Large intestine (tissue), 12 donors: Measurements from ENCODE around the gene AP2A1. TPM values are rescaled to one million over a fixed set of nuclear protein-coding genes. Genes with fewer than 3 reads are reported as not detected.
"Not testable (repeated sequence)": the region's sequence is repeated elsewhere in the genome, so short reads cannot be mapped to it uniquely, and the experiment has no call there.

Source experiments
- DNase-seq, 2 donors: peaks; one replicate each; pipeline versions ENCODE4 v3.0.0 to v3.0.0-alpha.2; 2013
- H3K27ac ChIP-seq: one replicate; pipeline ENCODE4 v1.5.1; 2013; ENCODE audit warnings: low read length
- H3K27me3 ChIP-seq: 2 replicates; pipeline ENCODE4 v1.6.1; 2013; ENCODE audit warnings: low read length; ENCODE audit not compliant: control insufficient read depth, insufficient read depth
- H3K36me3 ChIP-seq: 2 replicates; pipeline ENCODE4 v1.6.1; 2013; ENCODE audit warnings: low read length; ENCODE audit not compliant: control insufficient read depth, insufficient read depth
- H3K4me1 ChIP-seq: one replicate; pipeline ENCODE4 v1.6.1; 2013; ENCODE audit warnings: low read length; ENCODE audit not compliant: control insufficient read depth, insufficient read depth
- H3K4me3 ChIP-seq: one replicate; pipeline ENCODE4 v1.5.1; 2013; ENCODE audit warnings: low read length
- H3K9me3 ChIP-seq: one replicate; pipeline ENCODE4 v1.6.1; 2013; ENCODE audit warnings: mild to moderate bottlenecking, low read depth, low read length, moderate library complexity; ENCODE audit not compliant: control insufficient read depth
- WGBS: methylation state at CpG from one replicate; pipeline ENCODE4 v1.1.5; 2013; ENCODE audit warnings: low lambda C conversion rate; ENCODE audit not compliant: insufficient coverage; 5-methylcytosine and 5-hydroxymethylcytosine counted together
- long read RNA-seq, 11 donors: transcript quantifications; one replicate each; lab custom pipeline, GENCODE V29; 2026
- polyA plus RNA-seq: library from polyadenylated mRNA; unstranded; fragments of 120-200 nt; gene quantifications from one replicate; pipeline ENCODE4 v1.2.1, GENCODE V29; 2013

The AP2A1 gene
- polyA plus RNA-seq: 60.5 TPM
- long read RNA-seq, donor 1, transcript AP2A1-208 (1 exons, 2,238 nt): major isoform, 6 of 10 reads
- long read RNA-seq, donor 1, partial matches to known transcripts: 0 of 10 reads
- long read RNA-seq, donor 1, other reads (novel, unspliced or antisense): 0 of 10 reads
- long read RNA-seq, donor 2, transcript AP2A1-201 (23 exons, 3,388 nt): minor isoform, 5 of 37 reads
- long read RNA-seq, donor 2, transcript AP2A1-208 (1 exons, 2,238 nt): major isoform, 23 of 37 reads
- long read RNA-seq, donor 2, partial matches to known transcripts: 8 of 37 reads
- long read RNA-seq, donor 2, other reads (novel, unspliced or antisense): 0 of 37 reads
- long read RNA-seq, donor 3, transcript AP2A1-201 (23 exons, 3,388 nt): minor isoform, 7 of 106 reads
- long read RNA-seq, donor 3, transcript AP2A1-208 (1 exons, 2,238 nt): major isoform, 24 of 106 reads
- long read RNA-seq, donor 3, partial matches to known transcripts: 73 of 106 reads
- long read RNA-seq, donor 3, other reads (novel, unspliced or antisense): 0 of 106 reads
- long read RNA-seq, donor 4, partial matches to known transcripts: 0 of 2 reads
- long read RNA-seq, donor 4, other reads (novel, unspliced or antisense): 0 of 2 reads
- long read RNA-seq, donor 5, transcript AP2A1-201 (23 exons, 3,388 nt): major isoform, 5 of 9 reads
- long read RNA-seq, donor 5, partial matches to known transcripts: 0 of 9 reads
- long read RNA-seq, donor 5, other reads (novel, unspliced or antisense): 0 of 9 reads
- long read RNA-seq, donor 6, transcript AP2A1-208 (1 exons, 2,238 nt): major isoform, 12 of 36 reads
- long read RNA-seq, donor 6, partial matches to known transcripts: 22 of 36 reads
- long read RNA-seq, donor 6, other reads (novel, unspliced or antisense): 0 of 36 reads
- long read RNA-seq, donor 7, transcript AP2A1-208 (1 exons, 2,238 nt): major isoform, 9 of 13 reads
- long read RNA-seq, donor 7, partial matches to known transcripts: 0 of 13 reads
- long read RNA-seq, donor 7, other reads (novel, unspliced or antisense): 0 of 13 reads
- long read RNA-seq, donor 8, transcript AP2A1-201 (23 exons, 3,388 nt): minor isoform, 6 of 110 reads
- long read RNA-seq, donor 8, transcript AP2A1-208 (1 exons, 2,238 nt): major isoform, 24 of 110 reads
- long read RNA-seq, donor 8, partial matches to known transcripts: 79 of 110 reads
- long read RNA-seq, donor 8, other reads (novel, unspliced or antisense): 0 of 110 reads
- long read RNA-seq, donor 9, transcript AP2A1-208 (1 exons, 2,238 nt): major isoform, 15 of 30 reads
- long read RNA-seq, donor 9, partial matches to known transcripts: 10 of 30 reads
- long read RNA-seq, donor 9, other reads (novel, unspliced or antisense): 0 of 30 reads
- long read RNA-seq, donor 10, transcript AP2A1-201 (23 exons, 3,388 nt): minor isoform, 6 of 22 reads
- long read RNA-seq, donor 10, transcript AP2A1-208 (1 exons, 2,238 nt): major isoform, 15 of 22 reads
- long read RNA-seq, donor 10, partial matches to known transcripts: 0 of 22 reads
- long read RNA-seq, donor 10, other reads (novel, unspliced or antisense): 0 of 22 reads
- long read RNA-seq, donor 11, transcript AP2A1-208 (1 exons, 2,238 nt): major isoform, 11 of 116 reads
- long read RNA-seq, donor 11, partial matches to known transcripts: 97 of 116 reads
- long read RNA-seq, donor 11, other reads (novel, unspliced or antisense): 7 of 116 reads

- peaks cover 2% of the 10 kb centered on the region for H3K36me3 ChIP-seq
- no CpG with 5 or more reads among the region's 38 CpGs for WGBS
- no peaks in the 10 kb centered on the region for H3K9me3 ChIP-seq
- H3K4me3 ChIP-seq: peak within 1 kb of the TSS; percentile 88
- peak in 1 of 2 donors; percentile 29 for DNase-seq
- no peaks in the 10 kb centered on the region for H3K27me3 ChIP-seq
- peak within 1 kb of the TSS; percentile 82 for H3K27ac ChIP-seq
- H3K4me1 ChIP-seq: peaks cover 24% of the 10 kb centered on the region
Observed at GRCh38 chr19:49766930-49767299, at the start of gene AP2A1. AP2A1 (plus strand) TSS chr19:49767001; CDS start chr19:49767134, 133 bp downstream.

- no CpG with 5 or more reads among the region's 8 CpGs for WGBS
- Histone ChIP-seq H3K4me1 (no peaks in the 10 kb centered on the region), H3K27ac (no peak overlapping the region)
Observed at GRCh38 chr19:49718511-49718910, 48.3 kb upstream of the AP2A1 start.

GRCh38 chr19:49718991-49719390 is 47.8 kb upstream of the AP2A1 start:
- Histone ChIP-seq H3K27me3 (no peaks in the 10 kb centered on the region), H3K9me3 (no peaks in the 10 kb centered on the region), H3K27ac (no peak overlapping the region), H3K4me3 (no peak overlapping the region), H3K36me3 (no peaks in the 10 kb centered on the region), H3K4me1 (no peaks in the 10 kb centered on the region)
- WGBS: 60% methylated on average over 1 of the region's 6 CpGs
- DNase-seq: no peak

More at GRCh38 chr19:49718511-49718910, 48.3 kb upstream of the AP2A1 start:
- DNase-seq: no peak
- H3K27me3 ChIP-seq: no peaks in the 10 kb centered on the region
- H3K4me3 ChIP-seq: no peak overlapping the region
- no peaks in the 10 kb centered on the region for H3K36me3 ChIP-seq
- no peaks in the 10 kb centered on the region for H3K9me3 ChIP-seq

GRCh38 chr19:49719420-49719819 is 47.4 kb upstream of the AP2A1 start:
- H3K4me1 ChIP-seq, H3K36me3 ChIP-seq, H3K27ac ChIP-seq, H3K27me3 ChIP-seq, H3K4me3 ChIP-seq, H3K9me3 ChIP-seq, DNase-seq: not testable (repeated sequence)
- WGBS: no CpG with 5 or more reads among the region's 22 CpGs

GRCh38 chr19:49727217-49728030 is 39.4 kb upstream of the AP2A1 start:
- DNase-seq: no peak
- WGBS: no CpG with 5 or more reads among the region's 23 CpGs
- Histone ChIP-seq H3K4me3 (no peak overlapping the region), H3K27me3 (no peaks in the 10 kb centered on the region), H3K36me3 (no peaks in the 10 kb centered on the region), H3K9me3 (no peaks in the 10 kb centered on the region), H3K4me1 (no peaks in the 10 kb centered on the region), H3K27ac (no peak overlapping the region)

GRCh38 chr19:49730166-49730565 is 36.6 kb upstream of the AP2A1 start:
- no peak for DNase-seq
- Histone ChIP-seq H3K4me3 (no peak overlapping the region), H3K36me3 (no peaks in the 10 kb centered on the region), H3K4me1 (no peaks in the 10 kb centered on the region), H3K27me3 (no peaks in the 10 kb centered on the region), H3K9me3 (no peaks in the 10 kb centered on the region), H3K27ac (no peak overlapping the region)
- 100% methylated on average over 1 of the region's 5 CpGs for WGBS

- Histone ChIP-seq H3K4me1 (no peaks in the 10 kb centered on the region), H3K36me3 (no peaks in the 10 kb centered on the region), H3K27ac (no peak overlapping the region), H3K4me3 (no peak overlapping the region), H3K9me3 (no peaks in the 10 kb centered on the region), H3K27me3 (no peaks in the 10 kb centered on the region)
- DNase-seq: no peak
- WGBS: no CpG with 5 or more reads among the region's 4 CpGs
Observed at GRCh38 chr19:49738268-49738667, 28.5 kb upstream of the AP2A1 start.

GRCh38 chr19:49739098-49739497 is 27.7 kb upstream of the AP2A1 start:
- Histone ChIP-seq H3K9me3 (no peaks in the 10 kb centered on the region), H3K4me3 (no peak overlapping the region), H3K27ac (no peak overlapping the region), H3K36me3 (no peaks in the 10 kb centered on the region), H3K27me3 (no peaks in the 10 kb centered on the region), H3K4me1 (no peaks in the 10 kb centered on the region)
- DNase-seq: no peak
- WGBS: no CpG with 5 or more reads among the region's 1 CpG

- no peak for DNase-seq
- Histone ChIP-seq H3K4me1 (no peaks in the 10 kb centered on the region), H3K9me3 (peaks cover under 1% of the 10 kb centered on the region), H3K27me3 (no peaks in the 10 kb centered on the region), H3K36me3 (no peaks in the 10 kb centered on the region), H3K4me3 (no peak overlapping the region), H3K27ac (no peak overlapping the region)
- WGBS: no CpG with 5 or more reads among the region's 10 CpGs
Observed at GRCh38 chr19:49739933-49740332, 26.9 kb upstream of the AP2A1 start.
